Measurements from ENCODE around the gene ACP7. TPM values are rescaled to one million over a fixed set of nuclear protein-coding genes. Genes with fewer than 3 reads are reported as not detected.
"Not testable (repeated sequence)": the region's sequence is repeated elsewhere in the genome, so short reads cannot be mapped to it uniquely, and the experiment has no call there.

ACP7 gene
- total RNA-seq, 1 donor from 2014 or later = 0.46 TPM

- H3K36me3 Mint-ChIP-seq (ENCODE audit: low read depth, unreplicated experiment) = no peaks in the 10 kb centered on the region
- H3K27me3 Mint-ChIP-seq (ENCODE audit: unreplicated experiment) = peaks cover 12% of the 10 kb centered on the region
- no peak for DNase-seq (ENCODE audit: low spot score)
- no peaks in the 10 kb centered on the region for H3K9me3 Mint-ChIP-seq (ENCODE audit: unreplicated experiment)
- no peak overlapping the region for H3K4me3 Mint-ChIP-seq (ENCODE audit: unreplicated experiment)
- peaks cover 38% of the 10 kb centered on the region for H3K4me1 Mint-ChIP-seq (ENCODE audit: unreplicated experiment)
- no peak for TF ChIP-seq CTCF (IDR thresholded peaks at IDR 0.05; ENCODE audit: unreplicated experiment)
- H3K27ac Mint-ChIP-seq (ENCODE audit: unreplicated experiment) = no peak overlapping the region
Measured at GRCh38 chr19:39139305-39139874, 55.2 kb downstream of the ACP7 start.

GRCh38 chr19:39139971-39140453, 55.8 kb downstream of the ACP7 start:
- Mint-ChIP-seq H3K9me3 (ENCODE audit: unreplicated experiment) (no peaks in the 10 kb centered on the region), H3K4me3 (ENCODE audit: unreplicated experiment) (no peak overlapping the region), H3K36me3 (ENCODE audit: low read depth, unreplicated experiment) (no peaks in the 10 kb centered on the region), H3K27me3 (ENCODE audit: unreplicated experiment) (peaks cover 12% of the 10 kb centered on the region), H3K4me1 (ENCODE audit: unreplicated experiment) (peaks cover 44% of the 10 kb centered on the region), H3K27ac (ENCODE audit: unreplicated experiment) (peak overlapping the region; percentile 48)
- no peak for DNase-seq (ENCODE audit: low spot score)
- no peak for TF ChIP-seq CTCF (IDR thresholded peaks at IDR 0.05; ENCODE audit: unreplicated experiment)

GRCh38 chr19:39140594-39140993, 56.4 kb downstream of the ACP7 start:
- Mint-ChIP-seq H3K27ac (ENCODE audit: unreplicated experiment) (no peak overlapping the region), H3K4me3 (ENCODE audit: unreplicated experiment) (no peak overlapping the region), H3K4me1 (ENCODE audit: unreplicated experiment) (peaks cover 46% of the 10 kb centered on the region)

GRCh38 chr19:39141929-39142328, 57.8 kb downstream of the ACP7 start:
- Mint-ChIP-seq H3K36me3 (ENCODE audit: low read depth, unreplicated experiment) (no peaks in the 10 kb centered on the region), H3K27me3 (ENCODE audit: unreplicated experiment) (peaks cover 8% of the 10 kb centered on the region), H3K4me1 (ENCODE audit: unreplicated experiment) (peaks cover 50% of the 10 kb centered on the region), H3K4me3 (ENCODE audit: unreplicated experiment) (no peak overlapping the region), H3K9me3 (ENCODE audit: unreplicated experiment) (no peaks in the 10 kb centered on the region), H3K27ac (ENCODE audit: unreplicated experiment) (no peak overlapping the region)
- no peak for DNase-seq (ENCODE audit: low spot score)
- no peak for TF ChIP-seq CTCF (IDR thresholded peaks at IDR 0.05; ENCODE audit: unreplicated experiment)

More at GRCh38 chr19:39140594-39140993, 56.4 kb downstream of the ACP7 start:
- no peak for DNase-seq (ENCODE audit: low spot score)
- Mint-ChIP-seq H3K36me3 (ENCODE audit: low read depth, unreplicated experiment) (no peaks in the 10 kb centered on the region), H3K9me3 (ENCODE audit: unreplicated experiment) (no peaks in the 10 kb centered on the region), H3K27me3 (ENCODE audit: unreplicated experiment) (peaks cover 8% of the 10 kb centered on the region)
- no peak for TF ChIP-seq CTCF (IDR thresholded peaks at IDR 0.05; ENCODE audit: unreplicated experiment)

- Mint-ChIP-seq H3K9me3 (ENCODE audit: unreplicated experiment) (no peaks in the 10 kb centered on the region), H3K27me3 (ENCODE audit: unreplicated experiment) (peaks cover 8% of the 10 kb centered on the region), H3K36me3 (ENCODE audit: low read depth, unreplicated experiment) (no peaks in the 10 kb centered on the region), H3K4me3 (ENCODE audit: unreplicated experiment) (peak overlapping the region; percentile 42), H3K4me1 (ENCODE audit: unreplicated experiment) (peaks cover 50% of the 10 kb centered on the region), H3K27ac (ENCODE audit: unreplicated experiment) (peak overlapping the region; percentile 75)
- DNase-seq (ENCODE audit: low spot score) = no peak
- no peak for TF ChIP-seq CTCF (IDR thresholded peaks at IDR 0.05; ENCODE audit: unreplicated experiment)
Measured at GRCh38 chr19:39142630-39143029, 58.5 kb downstream of the ACP7 start.

GRCh38 chr19:39143757-39144289, 59.7 kb downstream of the ACP7 start:
- H3K4me1 Mint-ChIP-seq (ENCODE audit: unreplicated experiment) = peaks cover 51% of the 10 kb centered on the region
- peak overlapping the region; percentile 98 for H3K27ac Mint-ChIP-seq (ENCODE audit: unreplicated experiment)
- DNase-seq (ENCODE audit: low spot score); H3K9me3 Mint-ChIP-seq (ENCODE audit: unreplicated experiment); H3K36me3 Mint-ChIP-seq (ENCODE audit: low read depth, unreplicated experiment); H3K27me3 Mint-ChIP-seq (ENCODE audit: unreplicated experiment): not testable (repeated sequence)
- H3K4me3 Mint-ChIP-seq (ENCODE audit: unreplicated experiment) = peak overlapping the region; percentile 76
